GM12878 (cell line): ENCODE results near the gene ATP8B1. TPM values are rescaled to one million over a fixed set of nuclear protein-coding genes. Genes with fewer than 3 reads are reported as not detected.

Source experiments
- BHLHE40 ChIP-seq, 2 experiments: fragments of 450-650 bp in 1 of 2; IDR thresholded peaks; 2 replicates each; pipeline ENCODE4 v1.6.1; 2011 to 2017; ENCODE audit warnings: low read depth in 2 of 2, borderline replicate concordance in 1 of 2, improper control_type of control experiment in 1 of 2, low read length in 1 of 2, mild to moderate bottlenecking in 1 of 2
- BRCA1 ChIP-seq: IDR thresholded peaks from 2 replicates; pipeline ENCODE4 v1.6.1; 2011; ENCODE audit warnings: low read depth, low read length, improper control_type of control experiment
- CEBPZ ChIP-seq: fragments of 150-350 bp; IDR thresholded peaks from 2 replicates; pipeline ENCODE4 v1.6.1; 2016; ENCODE audit warnings: low read depth, low read length
- ELK1 ChIP-seq: IDR thresholded peaks from 2 replicates; pipeline ENCODE4 v1.6.1; 2012; ENCODE audit warnings: low read depth, low read length, improper control_type of control experiment
- GABPA ChIP-seq: IDR thresholded peaks from 2 replicates; pipeline ENCODE4 v1.6.1; 2014; ENCODE audit warnings: antibody characterized with exemption, low read depth, mild to moderate bottlenecking, inconsistent platforms
- NBN ChIP-seq: fragments of 450-650 bp; IDR thresholded peaks from 2 replicates; pipeline ENCODE4 v1.6.1; 2016
- NFIC ChIP-seq: IDR thresholded peaks from 2 replicates; pipeline ENCODE4 v1.6.1; 2012; ENCODE audit warnings: low read depth, mild to moderate bottlenecking, inconsistent platforms, low read length, moderate library complexity
- REST ChIP-seq: IDR thresholded peaks from 2 replicates; pipeline ENCODE4 v1.6.1; 2012; ENCODE audit warnings: mild to moderate bottlenecking, low read depth, low read length
- SIX5 ChIP-seq: IDR thresholded peaks from 2 replicates; pipeline ENCODE4 v1.6.1; 2011; ENCODE audit warnings: mild to moderate bottlenecking, low read depth, low read length, moderate library complexity; ENCODE audit not compliant: severe bottlenecking
- SMAD5 ChIP-seq: IDR thresholded peaks from 2 replicates; pipeline ENCODE4 v1.6.1; 2016; ENCODE audit warnings: antibody characterized with exemption, low read depth
- SPI1 ChIP-seq: IDR thresholded peaks from 2 replicates; pipeline ENCODE4 v1.6.1; 2011; ENCODE audit warnings: low read depth, mild to moderate bottlenecking, low read length, moderate library complexity, borderline replicate concordance; ENCODE audit not compliant: insufficient read depth
- STAT3 ChIP-seq: IDR thresholded peaks from 2 replicates; pipeline ENCODE4 v1.6.1; 2011; ENCODE audit warnings: low read depth, low read length, improper control_type of control experiment
- WRNIP1 ChIP-seq: IDR thresholded peaks from 2 replicates; pipeline ENCODE4 v1.6.1; 2011; ENCODE audit warnings: low read depth, low read length, improper control_type of control experiment, borderline replicate concordance
- ZBTB40 ChIP-seq: fragments of 450-650 bp; IDR thresholded peaks from 2 replicates; pipeline ENCODE4 v1.6.1; 2016; ENCODE audit warnings: mild to moderate bottlenecking, moderate library complexity, borderline replicate concordance
- polyA plus RNA-seq, 11 experiments: library from polyadenylated mRNA; depleted of rRNA in 4 of 11; unstranded in 6 of 11; stranded (reverse) in 5 of 11; fragments of >200 nt; fragmentation: Nextera tagmentation in 4 of 11; fragmentation: Illumina TruSeq in 1 of 11; extraction: Ambion mirVana in 4 of 11; extraction: Trizol in 1 of 11; gene quantifications; 1 replicate in 1 of 11; 2 replicates in 10 of 11; pipeline versions ENCODE4 v1.2.1 to v1.2.3, GENCODE V29; 2011 to 2016; ENCODE audit warnings: inconsistent platforms in 2 of 11, missing spikeins in 2 of 11, low read depth in 1 of 11
- total RNA-seq, 4 experiments: library from RNA; depleted of rRNA in 3 of 4; stranded (reverse); fragments of >200 nt in 3 of 4; fragmentation: Illumina TruSeq in 1 of 4; extraction: Trizol in 1 of 4; gene quantifications; 2 replicates each; pipeline versions ENCODE4 v1.2.1 to v1.2.3, GENCODE V29; 2013 to 2021

ATP8B1 gene
- total and polyA plus RNA-seq, 10 of the 15 experiments (the other 5 are each of a cell fraction or from before 2014, with no cell fraction given), result 0.03 to 0.37 (median 0.11) TPM

- no peak for TF ChIP-seq SMAD5
- no peak for TF ChIP-seq NBN
- TF ChIP-seq ZBTB40, result no peak
- TF ChIP-seq SIX5, result no peak
- no peak for TF ChIP-seq BRCA1
- no peak for TF ChIP-seq CEBPZ
- TF ChIP-seq ELK1, result no peak
- TF ChIP-seq NFIC, result no peak
- no peak for TF ChIP-seq REST
- TF ChIP-seq SPI1, result no peak
- no peak for TF ChIP-seq BHLHE40 (IDR thresholded peaks at IDR 0.05; ENCODE audit: borderline replicate concordance in 1 of 2, low read depth in 2 of 2, low read length in 1 of 2)
- TF ChIP-seq WRNIP1, result no peak
- no peak for TF ChIP-seq GABPA
- TF ChIP-seq STAT3, result no peak
Observed at GRCh38 chr18:57710226-57710625, 92.9 kb downstream of the ATP8B1 start (continued).
